ENCODE results near the gene FAAP20.
"Not testable (repeated sequence)": the region's sequence is repeated elsewhere in the genome, so short reads cannot be mapped to it uniquely, and the experiment has no call there.

GRCh38 chr1:2147869-2148268 lies 46.7 kb downstream of the FAAP20 start:
- not testable (repeated sequence) for TF ChIP-seq CTCF (conservative IDR thresholded peaks at IDR 0.05); EZH2 (IDR thresholded peaks at IDR 0.05; ENCODE audit: low read depth)

Measured in PC-9 (cell line).